ENCODE results near the gene BRD3OS.
"Not testable (repeated sequence)": the region's sequence is repeated elsewhere in the genome, so short reads cannot be mapped to it uniquely, and the experiment has no call there.

The BRD3OS gene

GRCh38 chr9:134024828-134025605 lies at the start of gene BRD3OS:
Gene BRD3OS, plus strand, starts transcription at chr9:134025481. Its CDS starts 1,267 bp downstream, at chr9:134026748.
- DNase-seq, result peak; percentile 95 to 96

GRCh38 chr9:133975511-133975910 lies 49.8 kb upstream of the BRD3OS start:
- no peak for DNase-seq

GRCh38 chr9:133976191-133976861 lies 49.0 kb upstream of the BRD3OS start:
- no peak for DNase-seq

- DNase-seq, result no peak
Observed at GRCh38 chr9:133976887-133977286, 48.4 kb upstream of the BRD3OS start.

- DNase-seq, result no peak
Observed at GRCh38 chr9:133977421-133978201, 47.7 kb upstream of the BRD3OS start.

GRCh38 chr9:133978226-133978898 lies 46.9 kb upstream of the BRD3OS start:
- DNase-seq, result no peak

- no peak for DNase-seq
Observed at GRCh38 chr9:133978899-133979272, 46.4 kb upstream of the BRD3OS start.

GRCh38 chr9:133979273-133979920 lies 45.9 kb upstream of the BRD3OS start:
- DNase-seq, result peak in 1 of 2 donors; percentile 27

GRCh38 chr9:133979921-133980863 lies 45.1 kb upstream of the BRD3OS start:
- no peak for DNase-seq

GRCh38 chr9:133980864-133981588 lies 44.3 kb upstream of the BRD3OS start:
- no peak for DNase-seq

- no peak for DNase-seq
Observed at GRCh38 chr9:133981589-133981957, 43.7 kb upstream of the BRD3OS start.

- DNase-seq, result no peak
Observed at GRCh38 chr9:133981958-133982681, 43.2 kb upstream of the BRD3OS start.

- DNase-seq, result no peak
Observed at GRCh38 chr9:133982971-133983720, 42.1 kb upstream of the BRD3OS start.

- DNase-seq, result no peak
Observed at GRCh38 chr9:133986061-133986460, 39.2 kb upstream of the BRD3OS start.

GRCh38 chr9:133986774-133987445 lies 38.4 kb upstream of the BRD3OS start:
- no peak for DNase-seq

- DNase-seq, result no peak
Observed at GRCh38 chr9:133987446-133987788, 37.9 kb upstream of the BRD3OS start.

GRCh38 chr9:133987946-133988665 lies 37.2 kb upstream of the BRD3OS start:
- DNase-seq, result no peak

GRCh38 chr9:133988771-133989170 lies 36.5 kb upstream of the BRD3OS start:
- not testable (repeated sequence) for DNase-seq

All from CD4-positive, alpha-beta T cell treated with Interleukin-4 for 1 hour (primary cell).